Right atrium auricular region (tissue), 2 donors: ENCODE measurements around the gene NRROS. TPM values are rescaled to one million over a fixed set of nuclear protein-coding genes. Genes with fewer than 3 reads are reported as not detected.

Experiments used
- DNase-seq: peaks from one replicate; pipeline ENCODE4 v3.0.0-alpha.2; 2019; ENCODE audit warnings: low spot score
- H3K27ac ChIP-seq, 2 donors: fragments of 200-600 bp; sonication (generic); 1 replicate in 1 of 2; 2 replicates in 1 of 2; pipeline ENCODE4 v1.5.1; 2016 to 2019
- H3K27me3 ChIP-seq, 2 donors: fragments of 200-600 bp; sonication (generic); one replicate each; pipeline versions ENCODE4 v1.5.1 to v1.6.0; 2017 to 2019
- H3K36me3 ChIP-seq: fragments of 200-600 bp; sonication (generic); one replicate; pipeline ENCODE4 v1.5.1; 2016
- H3K4me1 ChIP-seq, 2 donors: fragments of 200-600 bp; sonication (generic); one replicate each; pipeline versions ENCODE4 v1.5.1 to v1.6.0; 2017 to 2019
- H3K4me3 ChIP-seq, 2 donors: fragments of 200-600 bp; sonication (generic); 1 replicate in 1 of 2; 2 replicates in 1 of 2; pipeline ENCODE4 v1.5.1; 2017 to 2019; ENCODE audit warnings: mild to moderate bottlenecking in 1 of 2, moderate library complexity in 1 of 2
- H3K9me3 ChIP-seq, 2 donors: fragments of 200-600 bp; sonication (generic); one replicate each; pipeline ENCODE4 v1.5.1; 2019
- CTCF ChIP-seq, 2 donors: fragments of 200-600 bp; sonication (generic); IDR thresholded peaks; one replicate each; pipeline ENCODE4 v1.5.1; 2019; ENCODE audit warnings: antibody characterized with exemption in 2 of 2
- total RNA-seq, 2 donors: library from RNA; depleted of rRNA; stranded (reverse); fragments of >200 nt; gene quantifications; one replicate each; pipeline ENCODE4 v1.1.0, GENCODE V29; 2016

The NRROS gene
- total RNA-seq, 2 donors from 2014 or later, result 2.4 to 4.8 TPM

DNA sequence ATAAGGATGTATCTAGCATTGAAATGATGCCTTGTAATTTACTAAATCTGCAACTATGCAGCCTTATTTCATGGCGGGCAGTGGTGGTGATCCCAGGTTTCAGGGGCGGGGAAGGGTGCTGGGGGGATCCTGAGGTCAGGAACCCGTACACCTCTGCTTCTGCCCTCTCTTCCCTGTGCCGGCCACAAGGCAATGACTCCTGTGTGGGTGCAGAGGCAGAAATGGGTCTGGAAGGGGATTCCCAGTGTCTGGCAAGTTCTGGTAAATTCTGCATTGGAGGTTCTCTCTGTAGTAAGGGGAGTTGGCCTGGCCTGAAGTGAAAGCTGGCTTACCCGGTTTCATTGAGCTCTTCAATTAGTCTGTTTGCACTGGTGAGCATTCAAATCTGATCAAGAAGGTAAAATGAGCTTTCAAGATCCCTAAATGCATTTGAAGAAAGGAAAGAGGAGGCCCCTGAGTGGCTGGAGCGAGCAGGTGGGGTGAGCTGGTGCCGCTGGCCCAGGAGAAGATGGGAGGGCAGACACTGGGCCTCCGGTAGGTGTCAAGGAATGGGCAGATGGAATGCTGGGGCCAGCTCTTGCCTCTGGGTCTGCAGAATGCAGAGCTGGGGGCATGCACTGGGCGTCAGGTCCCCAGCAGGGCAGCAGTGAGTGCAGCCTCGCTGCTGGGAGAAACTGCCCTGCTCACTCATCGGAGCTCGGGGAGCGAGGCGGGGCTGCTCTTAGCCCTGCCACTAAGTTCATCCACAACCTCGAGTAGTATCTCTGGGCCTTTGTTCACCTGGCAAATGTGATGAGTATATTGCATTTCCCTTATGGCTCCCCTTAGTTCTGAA, 13.7 kb downstream of the NRROS start:
- H3K27me3 ChIP-seq, result no peaks in the 10 kb centered on the region
- peaks cover 0 to 24% of the 10 kb centered on the region in 2 donors for H3K4me1 ChIP-seq
- no peaks in the 10 kb centered on the region for H3K36me3 ChIP-seq
- no peak overlapping the region for H3K27ac ChIP-seq
- H3K4me3 ChIP-seq, result no peak overlapping the region
- no peak for DNase-seq
- no peak for TF ChIP-seq CTCF (IDR thresholded peaks at IDR 0.05)
- no peaks in the 10 kb centered on the region for H3K9me3 ChIP-seq

GRCh38 chr3:196654006-196654734, 14.7 kb downstream of the NRROS start:
- Histone ChIP-seq H3K4me1 (peaks cover 0 to 24% of the 10 kb centered on the region in 2 donors), H3K4me3 (no peak overlapping the region), H3K36me3 (no peaks in the 10 kb centered on the region), H3K27ac (no peak overlapping the region), H3K27me3 (no peaks in the 10 kb centered on the region), H3K9me3 (no peaks in the 10 kb centered on the region)
- no peak for TF ChIP-seq CTCF (IDR thresholded peaks at IDR 0.05)
- DNase-seq, result no peak

DNA sequence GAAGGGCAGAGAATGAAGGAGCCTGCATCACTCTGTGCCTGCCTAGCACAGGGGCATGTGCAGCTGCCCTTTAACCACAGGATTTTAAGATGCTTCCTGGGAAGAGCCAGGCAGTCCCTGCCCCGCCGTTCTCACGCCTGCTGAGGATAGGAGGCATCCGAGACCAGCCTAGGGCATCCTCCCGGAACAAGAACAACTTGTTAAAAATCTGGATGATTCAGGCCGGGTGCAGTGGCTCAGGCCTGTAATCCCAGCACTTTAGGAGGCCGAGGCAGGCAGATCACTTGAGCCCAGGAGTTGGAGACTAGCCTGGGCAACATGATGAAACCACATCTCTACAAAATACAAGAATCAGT, 15.2 kb downstream of the NRROS start:
- Histone ChIP-seq H3K27ac (no peak overlapping the region), H3K27me3 (no peaks in the 10 kb centered on the region), H3K36me3 (no peaks in the 10 kb centered on the region), H3K4me3 (no peak overlapping the region), H3K4me1 (peaks cover 0 to 24% of the 10 kb centered on the region in 2 donors), H3K9me3 (no peaks in the 10 kb centered on the region)
- no peak for DNase-seq
- no peak for TF ChIP-seq CTCF (IDR thresholded peaks at IDR 0.05)

DNA sequence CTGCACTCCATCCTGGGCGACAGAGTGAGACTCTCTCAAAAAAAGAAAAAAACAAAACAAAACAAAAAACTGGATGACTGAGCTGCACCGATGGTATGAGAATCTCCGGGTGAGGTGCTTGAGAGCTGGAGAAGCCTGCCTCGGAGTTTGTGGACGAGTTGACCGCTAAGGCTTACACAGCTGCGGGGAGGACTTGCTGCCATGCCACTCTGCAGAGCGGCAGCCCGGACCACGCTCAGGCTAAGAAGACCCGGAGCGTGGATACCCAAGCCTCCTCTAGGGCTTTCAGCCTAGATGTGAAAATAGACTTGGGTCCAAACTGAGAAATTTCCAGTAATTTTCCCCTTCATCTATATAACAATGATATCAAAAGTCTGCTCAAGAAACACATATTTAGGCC, 16.0 kb downstream of the NRROS start:
- H3K27ac ChIP-seq, result no peak overlapping the region
- H3K27me3 ChIP-seq, result no peaks in the 10 kb centered on the region
- no peaks in the 10 kb centered on the region for H3K9me3 ChIP-seq
- no peak overlapping the region for H3K4me3 ChIP-seq
- TF ChIP-seq CTCF (IDR thresholded peaks at IDR 0.05), result no peak
- H3K4me1 ChIP-seq, result peaks cover 0 to 20% of the 10 kb centered on the region in 2 donors
- DNase-seq, result no peak
- H3K36me3 ChIP-seq, result no peaks in the 10 kb centered on the region

GRCh38 chr3:196656213-196656612, 16.7 kb downstream of the NRROS start:
- H3K4me3 ChIP-seq, result no peak overlapping the region
- H3K36me3 ChIP-seq, result no peaks in the 10 kb centered on the region
- no peaks in the 10 kb centered on the region for H3K9me3 ChIP-seq
- TF ChIP-seq CTCF (IDR thresholded peaks at IDR 0.05), result no peak
- no peak overlapping the region for H3K27ac ChIP-seq
- H3K4me1 ChIP-seq, result peaks cover 0 to 14% of the 10 kb centered on the region in 2 donors
- H3K27me3 ChIP-seq, result no peaks in the 10 kb centered on the region
- no peak for DNase-seq
